ENCODE measurements around the gene BNC2. TPM values are rescaled to one million over a fixed set of nuclear protein-coding genes. Genes with fewer than 3 reads are reported as not detected.
A peak's percentile ranks its signal among the peaks of the same experiment; 100 is the strongest.
"Not testable (repeated sequence)": the region's sequence is repeated elsewhere in the genome, so short reads cannot be mapped to it uniquely, and the experiment has no call there.

Gene BNC2
- total RNA-seq, 1 experiment from 2014 or later: 43.6 TPM

- Histone ChIP-seq H3K27ac (ENCODE audit: insufficient read length, low read depth, low read length) (no peak overlapping the region), H2AK5ac (ENCODE audit: insufficient read length, low read length) (no peak overlapping the region), H4K91ac (ENCODE audit: insufficient read length, low read depth, low read length) (no peak overlapping the region), H2AFZ (ENCODE audit: low read length) (no peak overlapping the region), H2BK20ac (ENCODE audit: low read depth, low read length, poor library complexity, severe bottlenecking) (no peak overlapping the region), H3K14ac (ENCODE audit: insufficient read depth, low read length) (no peak overlapping the region), H3K27me3 (ENCODE audit: insufficient read depth, low read length) (no peaks in the 10 kb centered on the region), H2BK12ac (ENCODE audit: insufficient read length, low read depth, low read length) (no peak overlapping the region), H3K9ac (ENCODE audit: extremely low read depth, insufficient read length, low read length) (no peak overlapping the region), H3K23ac (ENCODE audit: insufficient read length, low read depth, low read length) (no peak overlapping the region), H3K4me2 (ENCODE audit: insufficient read depth, insufficient read length, low read length) (no peak overlapping the region), H4K20me1 (ENCODE audit: control insufficient read depth, insufficient read depth, insufficient read length) (no peaks in the 10 kb centered on the region), H3K79me2 (ENCODE audit: insufficient read depth, low read length) (no peaks in the 10 kb centered on the region), H3K4me1 (ENCODE audit: insufficient read depth, low read length) (peaks cover 6% of the 10 kb centered on the region), H3T11ph (ENCODE audit: low read length) (no peak overlapping the region), H3K9me3 (ENCODE audit: control insufficient read depth, low read depth, low read length) (no peaks in the 10 kb centered on the region), H2BK15ac (ENCODE audit: low read depth, low read length) (no peak overlapping the region), H3K23me2 (ENCODE audit: insufficient read length, low read depth, low read length, poor library complexity, severe bottlenecking) (no peaks in the 10 kb centered on the region), H3K56ac (ENCODE audit: insufficient read length, low read depth, low read length) (no peak overlapping the region), H3K79me1 (ENCODE audit: insufficient read depth, low read depth, low read length, poor library complexity, severe bottlenecking) (no peaks in the 10 kb centered on the region), H4K5ac (ENCODE audit: insufficient read length, low read depth, low read length) (no peak overlapping the region), H2BK5ac (ENCODE audit: insufficient read length, low read length) (no peak overlapping the region), H3K18ac (ENCODE audit: insufficient read length, low read depth, low read length) (no peak overlapping the region), H4K8ac (replicated peaks; ENCODE audit: insufficient read length, low read depth, low read length) (no peak overlapping the region), H2BK120ac (ENCODE audit: low read depth, low read length, poor library complexity, severe bottlenecking) (no peak overlapping the region), H3K4ac (ENCODE audit: low read depth, low read length) (no peak overlapping the region)
- Mint-ChIP-seq H3K4me1 (peaks cover 24 to 26% of the 10 kb centered on the region in 2 experiments), H3K27me3 (ENCODE audit: low read depth) (no peaks in the 10 kb centered on the region), H3K36me3 (ENCODE audit: insufficient read depth in 1 of 3, low read depth in 3 of 3) (no peaks in the 10 kb centered on the region), H3K9me3 (no peaks in the 10 kb centered on the region), H3K4me3 (no peak overlapping the region), H3K27ac (peak overlapping the region in 2 of 3 experiments; percentile 3 to 23; a peak in 1 of 7 replicates)
- no peak for TF ChIP-seq CTCF (conservative IDR thresholded peaks at IDR 0.05)
- WGBS (ENCODE audit: extremely low coverage, insufficient read length, low lambda C conversion rate): no CpG with 5 or more reads among the region's 7 CpGs
- no peak for DNase-seq
Observed at GRCh38 chr9:16540743-16541613, 329.5 kb downstream of the BNC2 start.

- not testable (repeated sequence) for H2AK5ac ChIP-seq (ENCODE audit: insufficient read length, low read length); DNase-seq; H2BK20ac ChIP-seq (ENCODE audit: low read depth, low read length, poor library complexity, severe bottlenecking); H3K79me2 ChIP-seq (ENCODE audit: insufficient read depth, low read length); H4K8ac ChIP-seq (replicated peaks; ENCODE audit: insufficient read length, low read depth, low read length); H3K27ac Mint-ChIP-seq; H2BK15ac ChIP-seq (ENCODE audit: low read depth, low read length); H3K4me3 Mint-ChIP-seq; H2BK5ac ChIP-seq (ENCODE audit: insufficient read length, low read length); H3K18ac ChIP-seq (ENCODE audit: insufficient read length, low read depth, low read length); H2BK120ac ChIP-seq (ENCODE audit: low read depth, low read length, poor library complexity, severe bottlenecking); H3T11ph ChIP-seq (ENCODE audit: low read length); H3K23ac ChIP-seq (ENCODE audit: insufficient read length, low read depth, low read length); H3K9me3 Mint-ChIP-seq; H3K79me1 ChIP-seq (ENCODE audit: insufficient read depth, low read depth, low read length, poor library complexity, severe bottlenecking); H3K4ac ChIP-seq (ENCODE audit: low read depth, low read length); H4K20me1 ChIP-seq (ENCODE audit: control insufficient read depth, insufficient read depth, insufficient read length); H3K9me3 ChIP-seq (ENCODE audit: control insufficient read depth, low read depth, low read length); H2BK12ac ChIP-seq (ENCODE audit: insufficient read length, low read depth, low read length); H3K27me3 Mint-ChIP-seq (ENCODE audit: low read depth); H4K91ac ChIP-seq (ENCODE audit: insufficient read length, low read depth, low read length); H3K56ac ChIP-seq (ENCODE audit: insufficient read length, low read depth, low read length); H3K9ac ChIP-seq (ENCODE audit: extremely low read depth, insufficient read length, low read length); H3K27me3 ChIP-seq (ENCODE audit: insufficient read depth, low read length); H4K5ac ChIP-seq (ENCODE audit: insufficient read length, low read depth, low read length); H3K4me1 ChIP-seq (ENCODE audit: insufficient read depth, low read length); H2AFZ ChIP-seq (ENCODE audit: low read length); H3K4me2 ChIP-seq (ENCODE audit: insufficient read depth, insufficient read length, low read length); H3K14ac ChIP-seq (ENCODE audit: insufficient read depth, low read length); H3K23me2 ChIP-seq (ENCODE audit: insufficient read length, low read depth, low read length, poor library complexity, severe bottlenecking); H3K36me3 Mint-ChIP-seq (ENCODE audit: insufficient read depth in 1 of 3, low read depth in 3 of 3); H3K27ac ChIP-seq (ENCODE audit: insufficient read length, low read depth, low read length)
- WGBS (ENCODE audit: extremely low coverage, insufficient read length, low lambda C conversion rate): no CpG with 5 or more reads among the region's 1 CpG
- H3K4me1 Mint-ChIP-seq: peaks cover 22 to 23% of the 10 kb centered on the region in 2 experiments
Observed at GRCh38 chr9:16539626-16540025, 330.8 kb downstream of the BNC2 start.

Measured in H9 (cell line).